Heart right ventricle (tissue), 16 donors: ENCODE measurements around the gene MPRIP. TPM values are rescaled to one million over a fixed set of nuclear protein-coding genes. Genes with fewer than 3 reads are reported as not detected.

Experiments
- ATAC-seq, 8 donors: fragments of 200-7000 bp; cut with Tn5 transposase; one replicate each; pipeline ENCODE4 v1.9.1; 2020; ENCODE audit warnings: mild to moderate bottlenecking in 8 of 8, moderate library complexity in 8 of 8, moderate number of reproducible peaks in 1 of 8
- DNase-seq, 2 donors: peaks; one replicate each; pipeline ENCODE4 v3.0.0-alpha.2; 2020
- H3K27ac ChIP-seq, 10 donors: fragments of 200-600 bp; sonication (generic) in 2 of 10; one replicate each; pipeline versions ENCODE4 v1.5.0 to v1.8.0; 2020 to 2022; ENCODE audit warnings: mild to moderate bottlenecking in 3 of 10
- H3K27me3 ChIP-seq, 7 donors: fragments of 200-600 bp; one replicate each; pipeline ENCODE4 v1.8.0; 2021 to 2022; ENCODE audit warnings: mild to moderate bottlenecking in 2 of 7
- H3K36me3 ChIP-seq, 9 donors: fragments of 200-600 bp; sonication (generic) in 1 of 9; one replicate each; pipeline versions ENCODE4 v1.5.0 to v1.8.0; 2020 to 2022; ENCODE audit warnings: mild to moderate bottlenecking in 2 of 9
- H3K4me1 ChIP-seq, 9 donors: fragments of 200-600 bp; sonication (generic) in 1 of 9; one replicate each; pipeline versions ENCODE4 v1.5.0 to v1.8.0; 2020 to 2022; ENCODE audit warnings: mild to moderate bottlenecking in 4 of 9
- H3K4me3 ChIP-seq, 10 donors: fragments of 200-600 bp; sonication (generic) in 2 of 10; one replicate each; pipeline versions ENCODE4 v1.5.0 to v1.8.0; 2020 to 2022; ENCODE audit warnings: mild to moderate bottlenecking in 7 of 10, moderate library complexity in 2 of 10
- H3K9me3 ChIP-seq, 11 donors: fragments of 200-600 bp in 10 of 11; sonication (generic) in 2 of 11; one replicate each; pipeline versions ENCODE4 v1.5.0 to v1.8.0; 2013 to 2022; ENCODE audit warnings: mild to moderate bottlenecking in 2 of 11, control low read depth in 1 of 11, moderate library complexity in 1 of 11
- CTCF ChIP-seq, 9 donors: fragments of 200-600 bp; sonication (generic) in 2 of 9; IDR thresholded peaks; one replicate each; pipeline versions ENCODE4 v1.5.0 to v1.8.0; 2021 to 2022; ENCODE audit warnings: antibody characterized with exemption in 9 of 9, mild to moderate bottlenecking in 5 of 9, moderate library complexity in 1 of 9
- WGBS, 2 donors: extraction: QIAGEN DNeasy Blood & Tissue Kit; methylation state at CpG; one replicate each; pipeline ENCODE4 v1.1.7; 2013; ENCODE audit warnings: inconsistent platforms in 1 of 2; 5-methylcytosine and 5-hydroxymethylcytosine counted together
- intact Hi-C, 10 donors: fragments of 100-400 bp; cut with DNase I; formaldehyde crosslinking; loops; one replicate each; pipeline versions ENCODE4 v1.11.1 to v1.14.2; 2022
- polyA plus RNA-seq, 2 donors: library from polyadenylated mRNA; stranded (reverse); fragments of 200-250 nt; gene quantifications; one replicate each; pipeline ENCODE4 v1.2.3, GENCODE V29; 2013
- total RNA-seq, 10 donors: library from RNA; stranded (reverse); fragmentation: NEBNext Ultra II Directional in 3 of 10; extraction: Animal tissue kit (Norgen Biotek cat#: 25700) in 3 of 10; gene quantifications; one replicate each; pipeline versions ENCODE4 v1.2.1 to v1.2.4, GENCODE V29; 2021 to 2023
- donor health status: Arrhythmogenic right ventricular cardiomyopathy.
- donor health status: ischemic (EF 13 %, LVEDD 7.1; RV severe dilation, severe dysfunction).
- donor health status: healthy with polysubstance abuse.
- donor health status: DM: no; HTN: yes; CAD: no.
- donor health status: DM: no; HTN: no; CAD: no.
- donor health status: ischemic (EF 25% LVEDD 6.9; RV normal size, moderate dysfunction).
- donor health status: ischemic (EF 25% LVEDD 5.7; RV mildly dilated, moderate dysfunction).
- donor health status: healthy.
- donor health status: DM: yes; HTN: yes; CAD: no.
- donor health status: Ischemic cardiomyopathy.
- donor health status: ischemic (EF 35%, LVEDD 5.7; RV mildly dilated, moderate dysfunction).
- donor health status: nonischemic (EF 11% LVEDD 7.7; RV severe dilation, severe dysfunction).
- donor health status: DM: yes; HTN: yes; CAD: no.
- donor health status: PGD.
- donor health status: ischemic (EF 29% LVEDD 5.4; RV normal size, mild dysfunction).
- donor health status: nonischemic (EF 23%, LVEDD 6.1; RV moderate dilation, normal function).

MPRIP gene
- total and polyA plus RNA-seq, 12 donors, result 225 to 409 (median 321) TPM

GRCh38 chr17:17214646-17215436, 172.6 kb downstream of the MPRIP start:
- peaks cover 0 to 5% (median 0%) of the 10 kb centered on the region in 9 donors for H3K4me1 ChIP-seq
- peak in 3 of 8 donors; percentile 8 to 16 (median 13) for ATAC-seq
- H3K36me3 ChIP-seq, result peaks cover 0 to 100% (median 61%) of the 10 kb centered on the region in 9 donors
- H3K27ac ChIP-seq, result no peak overlapping the region
- H3K4me3 ChIP-seq, result no peak overlapping the region
- no peaks in the 10 kb centered on the region for H3K9me3 ChIP-seq
- TF ChIP-seq CTCF (IDR thresholded peaks at IDR 0.05), result no peak
- intact Hi-C loops, result no loop called here
- no peak for DNase-seq
- H3K27me3 ChIP-seq, result no peaks in the 10 kb centered on the region
- whole genome bisulfite sequencing, 2 donors, result 85 to 90% methylated on average over 27 of the region's 27 CpGs

- WGBS, 2 donors, result 90 to 91% methylated on average over 8 of the region's 8 CpGs
- Histone ChIP-seq H3K27ac (no peak overlapping the region), H3K27me3 (no peaks in the 10 kb centered on the region), H3K36me3 (peaks cover 2 to 100% (median 68%) of the 10 kb centered on the region in 9 donors), H3K9me3 (no peaks in the 10 kb centered on the region), H3K4me3 (no peak overlapping the region), H3K4me1 (peaks cover 0 to 5% (median 0%) of the 10 kb centered on the region in 9 donors)
- ATAC-seq (peak in 1 of 8 donors; percentile 14), DNase-seq (no peak)
- intact Hi-C loops, result no loop called here
- no peak for TF ChIP-seq CTCF (IDR thresholded peaks at IDR 0.05)
Measured at GRCh38 chr17:17215575-17215974, 173.3 kb downstream of the MPRIP start.

GRCh38 chr17:17216236-17216635, 174.0 kb downstream of the MPRIP start:
- H3K27ac ChIP-seq, result no peak overlapping the region
- H3K4me1 ChIP-seq, result peaks cover 0 to 5% (median 0%) of the 10 kb centered on the region in 9 donors
- no peaks in the 10 kb centered on the region for H3K9me3 ChIP-seq
- no peak for TF ChIP-seq CTCF (IDR thresholded peaks at IDR 0.05)
- intact Hi-C loops, result no loop called here
- DNase-seq, result no peak
- H3K36me3 ChIP-seq, result peaks cover 6 to 100% (median 73%) of the 10 kb centered on the region in 9 donors
- ATAC-seq, result peak in 2 of 8 donors; percentile 9 to 25
- no peaks in the 10 kb centered on the region for H3K27me3 ChIP-seq
- 88% methylated on average over 17 of the region's 17 CpGs for WGBS, 2 donors
- H3K4me3 ChIP-seq, result no peak overlapping the region

GRCh38 chr17:17216776-17217175, 174.5 kb downstream of the MPRIP start:
- intact Hi-C loops, result no loop called here
- Histone ChIP-seq H3K27ac (no peak overlapping the region), H3K4me1 (peaks cover 0 to 5% (median 0%) of the 10 kb centered on the region in 9 donors), H3K27me3 (no peaks in the 10 kb centered on the region), H3K9me3 (no peaks in the 10 kb centered on the region), H3K4me3 (no peak overlapping the region), H3K36me3 (peaks cover 6 to 100% (median 79%) of the 10 kb centered on the region in 9 donors)
- DNase-seq (no peak), ATAC-seq (no peak)
- WGBS, 2 donors, result 82 to 83% methylated on average over 16 of the region's 16 CpGs
- TF ChIP-seq CTCF (IDR thresholded peaks at IDR 0.05), result no peak
